CD14-positive monocyte (primary cell): ENCODE results near the gene NEK1. TPM values are rescaled to one million over a fixed set of nuclear protein-coding genes. Genes with fewer than 3 reads are reported as not detected.

Experiments
- DNase-seq, 3 donors: peaks; one replicate each; pipeline ENCODE4 v3.0.0-alpha.2; 2011 to 2022
- H2AFZ ChIP-seq: 2 replicates; pipeline ENCODE4 v1.6.0; 2012; ENCODE audit warnings: mild to moderate bottlenecking, low read depth, low read length, inconsistent platforms; ENCODE audit not compliant: insufficient read depth, poor library complexity, severe bottlenecking
- H3K27ac ChIP-seq, 2 donors: 1 replicate in 1 of 2; 2 replicates in 1 of 2; pipeline ENCODE4 v1.5.1; 2012 to 2013; ENCODE audit warnings: low read length in 2 of 2, control low read depth in 1 of 2, inconsistent platforms in 1 of 2, low read depth in 1 of 2, mild to moderate bottlenecking in 1 of 2
- H3K27me3 ChIP-seq, 2 donors: one replicate each; pipeline versions ENCODE4 v1.6.0 to v1.6.1; 2011 to 2013; ENCODE audit warnings: low read length in 2 of 2; ENCODE audit not compliant: control insufficient read depth in 2 of 2, insufficient read depth in 2 of 2
- H3K36me3 ChIP-seq, 2 donors: replicated peaks in 1 of 2; 1 replicate in 1 of 2; 2 replicates in 1 of 2; pipeline versions ENCODE4 v1.5.1 to v1.6.1; 2012 to 2013; ENCODE audit warnings: low read length in 2 of 2, control low read depth in 1 of 2, inconsistent platforms in 1 of 2, mild to moderate bottlenecking in 1 of 2; ENCODE audit not compliant: insufficient read depth in 2 of 2, control insufficient read depth in 1 of 2
- H3K4me1 ChIP-seq, 2 donors: 1 replicate in 1 of 2; 2 replicates in 1 of 2; pipeline versions ENCODE4 v1.5.1 to v1.6.1; 2012 to 2013; ENCODE audit warnings: low read length in 2 of 2, control low read depth in 1 of 2, inconsistent platforms in 1 of 2, mild to moderate bottlenecking in 1 of 2, moderate library complexity in 1 of 2; ENCODE audit not compliant: insufficient read depth in 2 of 2, control insufficient read depth in 1 of 2
- H3K4me2 ChIP-seq: replicated peaks from 2 replicates; pipeline ENCODE3; 2012; ENCODE audit warnings: low read length, moderate library complexity, mild to moderate bottlenecking; ENCODE audit not compliant: poor library complexity, severe bottlenecking; ENCODE audit errors: extremely low read depth
- H3K4me3 ChIP-seq, 3 experiments: fragments of 200-600 bp in 1 of 3; sonication (generic) in 1 of 3; replicated peaks in 1 of 3; 1 replicate in 2 of 3; 2 replicates in 1 of 3; pipeline ENCODE4 v1.5.1; 2011 to 2013; ENCODE audit warnings: low read length in 3 of 3, mild to moderate bottlenecking in 3 of 3, control low read depth in 2 of 3, low read depth in 2 of 3, inconsistent platforms in 1 of 3, moderate library complexity in 1 of 3
- H3K79me2 ChIP-seq: 2 replicates; pipeline ENCODE4 v1.6.0; 2012; ENCODE audit warnings: mild to moderate bottlenecking, control low read depth, inconsistent platforms, low read length, moderate library complexity; ENCODE audit not compliant: insufficient read depth
- H3K9ac ChIP-seq: 2 replicates; pipeline ENCODE4 v1.6.0; 2017; ENCODE audit warnings: low read length, mild to moderate bottlenecking; ENCODE audit not compliant: insufficient read depth, poor library complexity, severe bottlenecking
- H3K9me3 ChIP-seq, 2 donors: replicated peaks in 1 of 2; 1 replicate in 1 of 2; 2 replicates in 1 of 2; pipeline versions ENCODE4 v1.5.1 to v1.6.1; 2012 to 2013; ENCODE audit warnings: low read length in 2 of 2, control low read depth in 1 of 2; ENCODE audit not compliant: control insufficient read depth in 1 of 2, insufficient read depth in 1 of 2
- H4K20me1 ChIP-seq: 2 replicates; pipeline ENCODE4 v1.6.0; 2012; ENCODE audit warnings: mild to moderate bottlenecking, low read length, control low read depth, moderate library complexity; ENCODE audit not compliant: insufficient read depth
- H3K27ac Mint-ChIP-seq, 7 donors: one replicate each; pipeline ENCODE4 v1.8.0; 2020; ENCODE audit warnings: mild to moderate bottlenecking in 7 of 7, mixed read lengths in 7 of 7, moderate library complexity in 6 of 7, inconsistent platforms in 2 of 7
- H3K27me3 Mint-ChIP-seq, 3 donors: one replicate each; pipeline ENCODE4 v1.8.0; 2021 to 2022; ENCODE audit warnings: low read depth in 3 of 3, mild to moderate bottlenecking in 3 of 3, mixed read lengths in 3 of 3, moderate library complexity in 3 of 3, inconsistent platforms in 1 of 3
- H3K36me3 Mint-ChIP-seq, 2 donors: one replicate each; pipeline ENCODE4 v1.8.0; 2020; ENCODE audit warnings: mixed read lengths in 2 of 2, inconsistent platforms in 1 of 2, mild to moderate bottlenecking in 1 of 2
- H3K4me1 Mint-ChIP-seq: one replicate; pipeline ENCODE4 v1.8.0; 2020; ENCODE audit warnings: mild to moderate bottlenecking, mixed read lengths
- H3K4me3 Mint-ChIP-seq, 2 donors: one replicate each; pipeline ENCODE4 v1.8.0; 2020; ENCODE audit warnings: mild to moderate bottlenecking in 2 of 2, mixed read lengths in 2 of 2, moderate library complexity in 1 of 2
- H3K9me3 Mint-ChIP-seq, 7 donors: one replicate each; pipeline ENCODE4 v1.8.0; 2020 to 2022; ENCODE audit warnings: mixed read lengths in 7 of 7, mild to moderate bottlenecking in 6 of 7, moderate library complexity in 6 of 7, inconsistent platforms in 2 of 7
- CTCF ChIP-seq: fragments of 200-600 bp; IDR thresholded peaks from one replicate; pipeline ENCODE4 v1.8.0; 2022; ENCODE audit warnings: antibody characterized with exemption, mild to moderate bottlenecking
- WGBS: methylation state at CpG from one replicate; pipeline ENCODE4 v1.1.5; 2013; ENCODE audit warnings: missing lambda C conversion rate; ENCODE audit not compliant: insufficient coverage; 5-methylcytosine and 5-hydroxymethylcytosine counted together
- intact Hi-C, 2 donors: fragments of 100-400 bp; cut with micrococcal nuclease; formaldehyde crosslinking; loops; one replicate each; pipeline versions ENCODE4 v1.15.0 to v1.15.1; 2023
- polyA minus RNA-seq: library from RNA; depleted of rRNA, polyadenylated mRNA; stranded (reverse); fragments of >200 nt; gene quantifications from 2 replicates; pipeline ENCODE4 v1.2.3, GENCODE V29; 2012
- polyA plus RNA-seq, 3 donors: library from polyadenylated mRNA; depleted of rRNA in 1 of 3; unstranded in 2 of 3; stranded (reverse) in 1 of 3; fragments of 300-500 nt in 2 of 3; fragments of >200 nt in 1 of 3; fragmentation: Illumina TruSeq in 2 of 3; gene quantifications; 1 replicate in 2 of 3; 2 replicates in 1 of 3; pipeline ENCODE4 v1.2.3, GENCODE V29; 2012 to 2021
- total RNA-seq, 12 experiments: library from RNA in 1 of 12; stranded (reverse) in 1 of 12; fragments of 120-200 nt in 1 of 12; gene quantifications; one replicate each; pipeline ENCODE4 v1.2.4 and lab custom pipeline; 2013 to 2026; ENCODE audit warnings: mixed read lengths in 6 of 12, inconsistent platforms in 1 of 12

NEK1 gene
- 6.5 TPM for total RNA-seq (2013)
- polyA plus RNA-seq: 1 to 10 TPM; 1.9 to 5.5 (median 2.7) TPM
- polyA minus RNA-seq: 4.6 and 6.4 TPM in 2 replicates
- 9.3 to 54.2 (median 22.2) reads per million in 11 experiments for total RNA-seq (lab: John Stamatoyannopoulos, UW)

DNA sequence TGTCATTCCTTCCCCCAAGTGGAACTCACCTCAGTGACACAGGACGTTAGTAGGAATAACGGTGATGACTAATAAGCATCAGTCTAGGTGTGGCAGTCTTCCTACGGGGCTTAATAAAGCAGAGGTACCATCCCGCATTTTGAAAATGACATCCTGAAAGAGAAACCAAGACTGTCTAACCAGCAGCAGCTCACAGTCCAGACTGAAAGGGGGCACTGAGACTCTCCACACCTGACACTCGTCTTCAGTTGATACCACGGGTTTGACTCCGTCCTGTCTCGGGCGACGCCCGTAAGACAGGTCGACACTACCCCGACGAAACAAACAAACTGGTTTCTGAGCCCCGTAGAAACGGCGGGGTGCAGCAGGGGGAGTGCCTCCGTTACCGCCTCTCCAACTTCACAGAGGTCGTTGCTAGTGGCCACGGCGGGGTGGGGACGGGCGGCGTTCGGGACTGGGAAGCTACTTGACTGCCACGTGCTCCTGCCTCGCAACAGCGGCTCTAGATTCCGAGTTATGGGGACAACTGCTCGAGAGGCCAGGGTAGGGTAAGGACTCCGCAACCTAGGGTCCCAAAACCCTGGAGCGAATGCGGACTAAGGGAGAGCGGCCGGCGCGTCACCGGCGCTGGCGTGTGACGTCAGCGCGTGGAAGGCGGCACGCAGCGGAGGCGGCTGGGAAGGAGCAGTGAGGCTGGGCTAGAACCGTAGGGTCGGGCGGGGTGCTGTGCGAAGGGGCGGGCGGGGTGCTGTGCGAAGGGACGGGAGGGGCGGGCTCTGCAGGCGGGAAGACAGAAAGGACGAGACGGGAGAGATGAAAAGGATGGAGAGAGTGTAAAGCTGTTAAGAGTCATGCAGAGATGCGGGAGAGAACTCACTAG lies at the start of gene NEK1:
Gene NEK1 (minus strand): TSS at position 593 of the 880 bp plus-strand sequence. CDS start 9,953 bp downstream, outside the sequence.
- Mint-ChIP-seq H3K4me3 (peak within 1 kb of the TSS; percentile 89 to 98), H3K27me3 (peaks cover 0 to 7% (median 3%) of the 10 kb centered on the region in 3 donors), H3K27ac (peak within 1 kb of the TSS; percentile 99 to 100 (median 99)), H3K4me1 (peaks cover 11% of the 10 kb centered on the region), H3K36me3 (peaks cover 3 to 5% of the 10 kb centered on the region in 2 donors), H3K9me3 (no peaks in the 10 kb centered on the region)
- intact Hi-C loops: loop anchor here in 1 of 2 donors (5.0 kb wide), 2 partner anchors 45 to 415 kb away; partner anchors contain the start of gene MFAP3L
- Histone ChIP-seq H3K36me3 (no peaks in the 10 kb centered on the region), H2AFZ (peak within 1 kb of the TSS; percentile 82), H3K79me2 (peaks cover 11% of the 10 kb centered on the region), H3K4me1 (peaks cover 8 to 15% of the 10 kb centered on the region in 2 donors), H3K27ac (peak within 1 kb of the TSS; percentile 98 to 99), H3K4me3 (peak within 1 kb of the TSS; percentile 94 to 97 (median 95)), H3K27me3 (no peaks in the 10 kb centered on the region), H3K4me2 (peak within 1 kb of the TSS; percentile 81), H3K9me3 (no peaks in the 10 kb centered on the region), H3K9ac (peak within 1 kb of the TSS; percentile 90), H4K20me1 (no peaks in the 10 kb centered on the region)
- peak; percentile 85 to 91 (median 87) for DNase-seq
- no peak for TF ChIP-seq CTCF
- 0% methylated on average over 54 of the region's 61 CpGs for WGBS

- peaks cover 2 to 7% of the 10 kb centered on the region in 2 donors for H3K36me3 Mint-ChIP-seq
- DNase-seq: no peak
- no peak for TF ChIP-seq CTCF
- Histone ChIP-seq H3K79me2 (peaks cover 7% of the 10 kb centered on the region), H4K20me1 (no peaks in the 10 kb centered on the region), H3K9ac (no peak overlapping the region), H3K4me3 (no peak overlapping the region), H3K4me1 (peaks cover 11 to 18% of the 10 kb centered on the region in 2 donors), H3K27ac (no peak overlapping the region), H2AFZ (no peak overlapping the region), H3K4me2 (no peak overlapping the region), H3K9me3 (no peaks in the 10 kb centered on the region), H3K27me3 (no peaks in the 10 kb centered on the region), H3K36me3 (no peaks in the 10 kb centered on the region)
- H3K27ac Mint-ChIP-seq: no peak overlapping the region
- intact Hi-C loops: no loop called here
- no peak overlapping the region for H3K4me3 Mint-ChIP-seq
- no CpG with 5 or more reads among the region's 1 CpG for WGBS
- H3K27me3 Mint-ChIP-seq: no peaks in the 10 kb centered on the region
- no peaks in the 10 kb centered on the region for H3K9me3 Mint-ChIP-seq
- peaks cover 20% of the 10 kb centered on the region for H3K4me1 Mint-ChIP-seq
These were observed 49.4 kb upstream of the NEK1 start for GRCh38 chr4:169661761-169662160.
